ENCODE data around the gene LEO1. TPM values are rescaled to one million over a fixed set of nuclear protein-coding genes. Genes with fewer than 3 reads are reported as not detected.

The LEO1 gene
- total and polyA plus RNA-seq, 2 of the 13 experiments (the other 11 are each of a cell fraction or from before 2014, with no cell fraction given): 17.0 to 60.3 TPM

DNA sequence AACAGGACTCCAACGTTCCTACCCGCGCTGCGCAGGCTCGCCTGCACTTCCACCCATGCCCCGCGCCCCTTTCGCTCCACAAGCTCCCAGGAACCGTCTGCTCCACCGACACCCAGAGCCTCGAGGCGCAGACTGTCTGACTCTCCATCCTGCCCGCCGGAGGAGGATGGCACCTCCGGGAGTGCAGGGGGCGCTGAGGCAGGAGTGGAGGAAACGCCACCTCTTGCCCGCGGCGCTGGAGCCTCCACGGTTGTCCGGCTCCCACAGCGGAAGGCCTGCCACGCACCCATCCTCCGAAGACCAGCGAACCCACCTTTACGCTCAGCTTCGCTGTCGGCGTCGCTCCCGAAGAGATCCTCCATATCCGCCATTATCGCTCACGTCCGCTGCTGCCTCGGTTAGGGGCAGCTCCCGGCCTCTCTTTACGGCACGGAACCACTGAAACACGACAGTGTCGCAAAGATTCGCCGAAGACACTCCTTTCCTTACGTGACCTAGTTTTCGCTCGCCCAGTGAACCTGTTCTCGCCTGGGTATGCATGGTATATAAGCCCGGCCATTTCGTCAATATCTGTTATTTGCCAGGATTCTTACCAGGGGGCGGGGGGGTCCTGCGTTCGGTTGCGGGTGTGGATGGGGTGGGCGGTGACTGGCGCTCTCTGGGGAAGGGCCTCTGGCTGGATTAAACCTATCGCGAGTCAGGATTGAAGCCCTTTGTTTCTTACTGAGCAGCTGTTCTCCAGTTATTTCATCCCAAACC is at the start of gene LEO1 (continued):
- TF ChIP-seq, protein P1, sequence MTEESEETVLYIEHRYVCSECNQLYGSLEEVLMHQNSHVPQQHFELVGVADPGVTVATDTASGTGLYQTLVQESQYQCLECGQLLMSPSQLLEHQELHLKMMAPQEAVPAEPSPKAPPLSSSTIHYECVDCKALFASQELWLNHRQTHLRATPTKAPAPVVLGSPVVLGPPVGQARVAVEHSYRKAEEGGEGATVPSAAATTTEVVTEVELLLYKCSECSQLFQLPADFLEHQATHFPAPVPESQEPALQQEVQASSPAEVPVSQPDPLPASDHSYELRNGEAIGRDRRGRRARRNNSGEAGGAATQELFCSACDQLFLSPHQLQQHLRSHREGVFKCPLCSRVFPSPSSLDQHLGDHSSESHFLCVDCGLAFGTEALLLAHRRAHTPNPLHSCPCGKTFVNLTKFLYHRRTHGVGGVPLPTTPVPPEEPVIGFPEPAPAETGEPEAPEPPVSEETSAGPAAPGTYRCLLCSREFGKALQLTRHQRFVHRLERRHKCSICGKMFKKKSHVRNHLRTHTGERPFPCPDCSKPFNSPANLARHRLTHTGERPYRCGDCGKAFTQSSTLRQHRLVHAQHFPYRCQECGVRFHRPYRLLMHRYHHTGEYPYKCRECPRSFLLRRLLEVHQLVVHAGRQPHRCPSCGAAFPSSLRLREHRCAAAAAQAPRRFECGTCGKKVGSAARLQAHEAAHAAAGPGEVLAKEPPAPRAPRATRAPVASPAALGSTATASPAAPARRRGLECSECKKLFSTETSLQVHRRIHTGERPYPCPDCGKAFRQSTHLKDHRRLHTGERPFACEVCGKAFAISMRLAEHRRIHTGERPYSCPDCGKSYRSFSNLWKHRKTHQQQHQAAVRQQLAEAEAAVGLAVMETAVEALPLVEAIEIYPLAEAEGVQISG (CRISPR knock-in tag; IDR thresholded peaks at IDR 0.05): peak; percentile 97
- TF ChIP-seq NR2C2 (CRISPR knock-in tag; IDR thresholded peaks at IDR 0.05; ENCODE audit: borderline replicate concordance): peak; percentile 82
- 0 out of 2 replicates have a peak, but pooled peaks have one; percentile 56 for TF ChIP-seq ZSCAN20 (CRISPR knock-in tag; IDR thresholded peaks at IDR 0.05; ENCODE audit: borderline replicate concordance)
- no peak for TF ChIP-seq RAD21 (CRISPR knock-in tag; IDR thresholded peaks at IDR 0.05)
- TF ChIP-seq, protein P2, sequence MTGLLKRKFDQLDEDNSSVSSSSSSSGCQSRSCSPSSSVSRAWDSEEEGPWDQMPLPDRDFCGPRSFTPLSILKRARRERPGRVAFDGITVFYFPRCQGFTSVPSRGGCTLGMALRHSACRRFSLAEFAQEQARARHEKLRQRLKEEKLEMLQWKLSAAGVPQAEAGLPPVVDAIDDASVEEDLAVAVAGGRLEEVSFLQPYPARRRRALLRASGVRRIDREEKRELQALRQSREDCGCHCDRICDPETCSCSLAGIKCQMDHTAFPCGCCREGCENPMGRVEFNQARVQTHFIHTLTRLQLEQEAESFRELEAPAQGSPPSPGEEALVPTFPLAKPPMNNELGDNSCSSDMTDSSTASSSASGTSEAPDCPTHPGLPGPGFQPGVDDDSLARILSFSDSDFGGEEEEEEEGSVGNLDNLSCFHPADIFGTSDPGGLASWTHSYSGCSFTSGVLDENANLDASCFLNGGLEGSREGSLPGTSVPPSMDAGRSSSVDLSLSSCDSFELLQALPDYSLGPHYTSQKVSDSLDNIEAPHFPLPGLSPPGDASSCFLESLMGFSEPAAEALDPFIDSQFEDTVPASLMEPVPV (CRISPR knock-in tag; IDR thresholded peaks at IDR 0.05): no peak
- TF ChIP-seq RBM39 (IDR thresholded peaks at IDR 0.05; ENCODE audit: low read depth, low read length, poor library complexity, severe bottlenecking): peak; percentile 77
- TF ChIP-seq, protein P3, sequence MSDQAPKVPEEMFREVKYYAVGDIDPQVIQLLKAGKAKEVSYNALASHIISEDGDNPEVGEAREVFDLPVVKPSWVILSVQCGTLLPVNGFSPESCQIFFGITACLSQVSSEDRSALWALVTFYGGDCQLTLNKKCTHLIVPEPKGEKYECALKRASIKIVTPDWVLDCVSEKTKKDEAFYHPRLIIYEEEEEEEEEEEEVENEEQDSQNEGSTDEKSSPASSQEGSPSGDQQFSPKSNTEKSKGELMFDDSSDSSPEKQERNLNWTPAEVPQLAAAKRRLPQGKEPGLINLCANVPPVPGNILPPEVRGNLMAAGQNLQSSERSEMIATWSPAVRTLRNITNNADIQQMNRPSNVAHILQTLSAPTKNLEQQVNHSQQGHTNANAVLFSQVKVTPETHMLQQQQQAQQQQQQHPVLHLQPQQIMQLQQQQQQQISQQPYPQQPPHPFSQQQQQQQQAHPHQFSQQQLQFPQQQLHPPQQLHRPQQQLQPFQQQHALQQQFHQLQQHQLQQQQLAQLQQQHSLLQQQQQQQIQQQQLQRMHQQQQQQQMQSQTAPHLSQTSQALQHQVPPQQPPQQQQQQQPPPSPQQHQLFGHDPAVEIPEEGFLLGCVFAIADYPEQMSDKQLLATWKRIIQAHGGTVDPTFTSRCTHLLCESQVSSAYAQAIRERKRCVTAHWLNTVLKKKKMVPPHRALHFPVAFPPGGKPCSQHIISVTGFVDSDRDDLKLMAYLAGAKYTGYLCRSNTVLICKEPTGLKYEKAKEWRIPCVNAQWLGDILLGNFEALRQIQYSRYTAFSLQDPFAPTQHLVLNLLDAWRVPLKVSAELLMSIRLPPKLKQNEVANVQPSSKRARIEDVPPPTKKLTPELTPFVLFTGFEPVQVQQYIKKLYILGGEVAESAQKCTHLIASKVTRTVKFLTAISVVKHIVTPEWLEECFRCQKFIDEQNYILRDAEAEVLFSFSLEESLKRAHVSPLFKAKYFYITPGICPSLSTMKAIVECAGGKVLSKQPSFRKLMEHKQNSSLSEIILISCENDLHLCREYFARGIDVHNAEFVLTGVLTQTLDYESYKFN (CRISPR knock-in tag; conservative IDR thresholded peaks at IDR 0.05): peak; percentile 68
- TF ChIP-seq ZFP82 (CRISPR knock-in tag; IDR thresholded peaks at IDR 0.05; ENCODE audit: borderline replicate concordance): peak; percentile 77; the same call in 1 of the 2 replicates
- no peak for TF ChIP-seq DNMT3B (CRISPR knock-in tag; conservative IDR thresholded peaks at IDR 0.05)
- 0 out of 2 replicates have a peak, but pooled peaks have one; percentile 84 for TF ChIP-seq ZBTB20 (CRISPR knock-in tag; IDR thresholded peaks at IDR 0.05; ENCODE audit: borderline replicate concordance, low read depth)
- peak; percentile 80; the same call in 1 of the 2 replicates for TF ChIP-seq ZNF543 (CRISPR knock-in tag; IDR thresholded peaks at IDR 0.05)
- no peak for TF ChIP-seq XBP1 (CRISPR knock-in tag; IDR thresholded peaks at IDR 0.05)
- TF ChIP-seq, protein P4, sequence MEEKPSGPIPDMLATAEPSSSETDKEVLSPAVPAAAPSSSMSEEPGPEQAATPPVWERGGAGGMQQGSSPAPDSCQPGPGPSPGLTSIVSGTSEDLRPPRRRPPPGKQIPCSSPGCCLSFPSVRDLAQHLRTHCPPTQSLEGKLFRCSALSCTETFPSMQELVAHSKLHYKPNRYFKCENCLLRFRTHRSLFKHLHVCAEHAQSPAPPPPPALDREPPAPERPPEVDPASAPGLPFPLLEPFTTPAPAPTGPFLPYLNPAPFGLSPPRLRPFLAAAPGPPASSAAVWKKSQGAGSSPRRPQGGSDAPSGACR (CRISPR knock-in tag; IDR thresholded peaks at IDR 0.05): peak; percentile 56; the same call in 1 of the 2 replicates
- TF ChIP-seq ZNF878 (CRISPR knock-in tag; IDR thresholded peaks at IDR 0.05): no peak
- peak; percentile 39; the same call in 1 of the 2 replicates for TF ChIP-seq ZNF121 (CRISPR knock-in tag; IDR thresholded peaks at IDR 0.05)
- TF ChIP-seq MXI1 (IDR thresholded peaks at IDR 0.05; ENCODE audit: borderline replicate concordance, low read depth, low read length): peak; percentile 62; the same call in 1 of the 3 replicates
- TF ChIP-seq MAFK (conservative IDR thresholded peaks at IDR 0.05 in 1 of 2, IDR thresholded peaks at IDR 0.05 in 1 of 2; ENCODE audit: low read length in 2 of 2): no peak
- no peak for TF ChIP-seq ZNF326 (CRISPR knock-in tag; IDR thresholded peaks at IDR 0.05; ENCODE audit: borderline replicate concordance)
- TF ChIP-seq ZSCAN9 (CRISPR knock-in tag; IDR thresholded peaks at IDR 0.05; ENCODE audit: borderline replicate concordance): 0 out of 2 replicates have a peak, but pooled peaks have one; percentile 63
- peak; percentile 78; the same call in 1 of the 2 replicates for TF ChIP-seq ZNF256 (CRISPR knock-in tag; conservative IDR thresholded peaks at IDR 0.05)

Measured in HepG2 (cell line).